Activated B cell treated with CpG ODN at 0.5 μM for 24 hours (primary cell): ENCODE results near the gene SELENOP. TPM values are rescaled to one million over a fixed set of nuclear protein-coding genes. Genes with fewer than 3 reads are reported as not detected.

Source experiments
- ATAC-seq: fragments of 200-7000 bp; cut with Tn5 transposase; one replicate; pipeline ENCODE4 v1.10.0; 2021; ENCODE audit warnings: low read depth, mild to moderate bottlenecking, moderate library complexity
- CTCF ChIA-PET: fragments of 350-600 bp; sonication (Branson Sonifier 250); formaldehyde crosslinking; loops from one replicate; lab custom pipeline; 2021; ENCODE audit warnings: antibody characterized with exemption; lab: Charles Lee
- POLR2A ChIA-PET: fragments of 350-600 bp; sonication (Branson Sonifier 250); formaldehyde crosslinking; loops from one replicate; lab custom pipeline; 2021; ENCODE audit warnings: antibody characterized with exemption; lab: Charles Lee
- DNase-seq: peaks from one replicate; pipeline ENCODE4 v3.0.0; 2022
- H3K27ac Mint-ChIP-seq: one replicate; pipeline ENCODE4 v1.8.0; 2020; ENCODE audit warnings: mixed read lengths
- H3K27me3 Mint-ChIP-seq: one replicate; pipeline ENCODE4 v1.8.0; 2021; ENCODE audit warnings: mixed read lengths
- H3K36me3 Mint-ChIP-seq: one replicate; pipeline ENCODE4 v1.8.0; 2021; ENCODE audit warnings: low read depth, mixed read lengths
- H3K4me1 Mint-ChIP-seq: one replicate; pipeline ENCODE4 v1.8.0; 2021; ENCODE audit warnings: mixed read lengths
- H3K4me3 Mint-ChIP-seq: one replicate; pipeline ENCODE4 v1.8.0; 2020; ENCODE audit warnings: mild to moderate bottlenecking, mixed read lengths
- H3K9me3 Mint-ChIP-seq: one replicate; pipeline ENCODE4 v1.8.0; 2020; ENCODE audit warnings: mixed read lengths
- CTCF ChIP-seq: fragments of 200-600 bp; IDR thresholded peaks from one replicate; pipeline ENCODE4 v1.8.0; 2022; ENCODE audit warnings: antibody characterized with exemption, mild to moderate bottlenecking
- intact Hi-C: fragments of 100-400 bp; cut with micrococcal nuclease; formaldehyde crosslinking; loops from one replicate; pipeline ENCODE4 v1.15.1; 2024
- total RNA-seq: library from RNA; stranded (reverse); gene quantifications from 2 replicates; pipeline ENCODE4 v1.2.3, GENCODE V29; 2022

SELENOP gene
- not detected in 2 replicates for total RNA-seq

- POLR2A ChIA-PET, result no interaction called here
- CTCF ChIA-PET, result no interaction called here
- DNase-seq, result no peak
- H3K9me3 Mint-ChIP-seq, result no peaks in the 10 kb centered on the region
- H3K27ac Mint-ChIP-seq, result no peak within 1 kb of the TSS
- no peaks in the 10 kb centered on the region for H3K36me3 Mint-ChIP-seq
- ATAC-seq, result no peak
- H3K27me3 Mint-ChIP-seq, result peaks cover 2% of the 10 kb centered on the region
- intact Hi-C loops, result no loop called here
- H3K4me3 Mint-ChIP-seq, result no peak within 1 kb of the TSS
- no peak for TF ChIP-seq CTCF
- H3K4me1 Mint-ChIP-seq, result no peaks in the 10 kb centered on the region
Observed at GRCh38 chr5:42811591-42812446, at the start of gene SELENOP. Gene SELENOP (minus strand): TSS chr5:42811892. CDS start chr5:42808353, 3,539 bp downstream.

GRCh38 chr5:42858687-42859086, 47.0 kb upstream of the SELENOP start:
- Mint-ChIP-seq H3K36me3 (no peaks in the 10 kb centered on the region), H3K4me1 (no peaks in the 10 kb centered on the region), H3K27me3 (peaks cover 18% of the 10 kb centered on the region), H3K4me3 (no peak overlapping the region), H3K9me3 (no peaks in the 10 kb centered on the region), H3K27ac (no peak overlapping the region)
- no peak for TF ChIP-seq CTCF
- DNase-seq (no peak), ATAC-seq (no peak)
- intact Hi-C loops, result no loop called here
- POLR2A ChIA-PET, result no interaction called here
- CTCF ChIA-PET, result no interaction called here

- Mint-ChIP-seq H3K27me3 (peaks cover 18% of the 10 kb centered on the region), H3K9me3 (no peaks in the 10 kb centered on the region), H3K4me1 (no peaks in the 10 kb centered on the region), H3K36me3 (no peaks in the 10 kb centered on the region), H3K27ac (no peak overlapping the region), H3K4me3 (no peak overlapping the region)
- DNase-seq, result no peak
- POLR2A ChIA-PET, result no interaction called here
- no peak for ATAC-seq
- intact Hi-C loops, result no loop called here
- CTCF ChIA-PET, result no interaction called here
- TF ChIP-seq CTCF, result no peak
Observed at GRCh38 chr5:42858031-42858643, 46.4 kb upstream of the SELENOP start.

- Mint-ChIP-seq H3K9me3 (no peaks in the 10 kb centered on the region), H3K36me3 (no peaks in the 10 kb centered on the region), H3K27me3 (peaks cover 16% of the 10 kb centered on the region), H3K4me3 (no peak overlapping the region), H3K27ac (no peak overlapping the region), H3K4me1 (no peaks in the 10 kb centered on the region)
- TF ChIP-seq CTCF, result no peak
- ChIA-PET POLR2A (no interaction called here), CTCF (no interaction called here)
- DNase-seq (no peak), ATAC-seq (no peak)
- intact Hi-C loops, result no loop called here
Observed at GRCh38 chr5:42855811-42856210, 44.1 kb upstream of the SELENOP start.

GRCh38 chr5:42855386-42855785, 43.7 kb upstream of the SELENOP start:
- H3K4me3 Mint-ChIP-seq, result no peak overlapping the region
- ChIA-PET CTCF (no interaction called here), POLR2A (no interaction called here)

More at GRCh38 chr5:42855386-42855785, 43.7 kb upstream of the SELENOP start:
- DNase-seq (no peak), ATAC-seq (no peak)
- peaks cover 12% of the 10 kb centered on the region for H3K27me3 Mint-ChIP-seq
- no peaks in the 10 kb centered on the region for H3K4me1 Mint-ChIP-seq
- no peaks in the 10 kb centered on the region for H3K36me3 Mint-ChIP-seq
- H3K9me3 Mint-ChIP-seq, result no peaks in the 10 kb centered on the region
- no peak for TF ChIP-seq CTCF
- intact Hi-C loops, result no loop called here
- H3K27ac Mint-ChIP-seq, result no peak overlapping the region
